ENCODE data around the gene MOB3A. TPM values are rescaled to one million over a fixed set of nuclear protein-coding genes. Genes with fewer than 3 reads are reported as not detected.
A peak's percentile ranks its signal among the peaks of the same experiment; 100 is the strongest.

MOB3A gene
- total RNA-seq, 3 donors from 2014 or later (not counting 1 experiment from before 2014, with no cell fraction given): 239 to 314 (median 246) TPM

DNA sequence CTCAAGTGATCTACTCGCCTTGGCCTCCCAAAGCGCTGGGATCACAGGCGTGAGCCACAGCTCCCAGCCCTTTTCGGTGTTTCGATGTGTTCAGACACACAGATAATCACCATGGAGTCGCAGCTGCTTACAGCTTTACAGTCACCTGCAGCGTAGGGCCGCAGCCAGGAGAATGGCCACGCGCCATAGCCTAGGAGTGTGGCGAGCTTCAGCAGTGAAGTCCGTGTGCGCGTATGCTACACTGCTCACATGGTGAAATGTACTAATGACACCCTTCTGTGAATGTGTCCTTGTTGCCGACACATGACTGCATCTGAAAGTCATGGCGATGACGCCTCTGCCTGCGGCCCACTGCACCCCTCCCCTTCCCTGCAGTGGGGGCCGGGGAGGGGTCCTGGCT, 31.6 kb upstream of the MOB3A start:
- no peak for DNase-seq
- H3K4me1 Mint-ChIP-seq: no peaks in the 10 kb centered on the region
- no peak overlapping the region for H3K4me3 Mint-ChIP-seq
- H3K27me3 Mint-ChIP-seq (ENCODE audit: low read depth in 2 of 2): no peaks in the 10 kb centered on the region
- H3K27ac ChIP-seq (ENCODE audit: low read length): no peak overlapping the region
- no peaks in the 10 kb centered on the region for H3K27me3 ChIP-seq (ENCODE audit: control insufficient read depth, insufficient read depth, low read length)
- TF ChIP-seq CTCF (IDR thresholded peaks at IDR 0.05): no peak
- H3K4me1 ChIP-seq (ENCODE audit: control insufficient read depth, insufficient read depth, low read length): no peaks in the 10 kb centered on the region
- WGBS (ENCODE audit: insufficient coverage): 94% methylated on average over 19 of the region's 19 CpGs
- H3K9me3 Mint-ChIP-seq: no peaks in the 10 kb centered on the region
- intact Hi-C loops (cut with micrococcal nuclease): no loop called here
- H3K4me3 ChIP-seq (ENCODE audit: low read length): no peak overlapping the region
- no peaks in the 10 kb centered on the region for H3K9me3 ChIP-seq (ENCODE audit: control insufficient read depth, insufficient read depth, low read length)
- no peak overlapping the region for H3K27ac Mint-ChIP-seq
- ATAC-seq: no peak
- no peaks in the 10 kb centered on the region for H3K36me3 Mint-ChIP-seq
- H3K36me3 ChIP-seq (ENCODE audit: control insufficient read depth, insufficient read depth, low read length): peaks cover 42% of the 10 kb centered on the region

DNA sequence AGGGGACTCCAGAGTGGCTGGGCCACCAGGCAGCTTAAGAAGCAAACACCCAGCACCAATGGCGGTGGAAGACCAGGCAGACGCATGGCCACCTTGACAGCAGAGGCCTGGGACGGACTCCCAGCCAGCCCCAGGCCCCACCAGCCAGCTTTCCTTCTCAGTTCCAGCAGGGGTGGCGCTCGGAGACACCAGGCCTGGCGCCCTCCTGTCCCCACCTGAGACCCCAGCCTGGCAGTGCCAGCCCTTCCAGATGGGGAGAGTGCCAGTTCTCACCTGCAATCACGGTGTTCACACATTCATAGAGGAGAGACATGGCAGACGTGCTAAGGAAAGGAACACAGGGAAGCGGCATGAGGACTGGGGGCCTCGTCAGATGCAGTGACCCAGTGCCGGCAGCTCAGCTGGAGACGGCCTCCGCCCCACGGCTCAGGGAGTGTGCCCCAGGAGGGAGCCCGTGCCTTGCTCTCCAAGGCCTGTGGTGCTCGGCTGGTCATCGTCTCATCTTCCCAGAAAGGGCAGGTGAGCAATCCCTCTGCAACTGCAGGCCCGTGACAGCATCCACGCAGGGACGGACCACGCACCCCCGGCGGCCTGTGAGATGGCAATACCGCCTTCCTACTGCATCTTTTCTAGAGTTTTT, 30.9 kb upstream of the MOB3A start:
- no peak overlapping the region for H3K27ac ChIP-seq (ENCODE audit: low read length)
- DNase-seq: no peak
- peaks cover 41% of the 10 kb centered on the region for H3K36me3 ChIP-seq (ENCODE audit: control insufficient read depth, insufficient read depth, low read length)
- H3K9me3 Mint-ChIP-seq: no peaks in the 10 kb centered on the region
- no peaks in the 10 kb centered on the region for H3K9me3 ChIP-seq (ENCODE audit: control insufficient read depth, insufficient read depth, low read length)
- H3K4me3 Mint-ChIP-seq: no peak overlapping the region
- H3K4me1 Mint-ChIP-seq: no peaks in the 10 kb centered on the region
- no peaks in the 10 kb centered on the region for H3K27me3 Mint-ChIP-seq (ENCODE audit: low read depth in 2 of 2)
- 97% methylated on average over 24 of the region's 24 CpGs for WGBS (ENCODE audit: insufficient coverage)
- no peak overlapping the region for H3K4me3 ChIP-seq (ENCODE audit: low read length)
- no peaks in the 10 kb centered on the region for H3K27me3 ChIP-seq (ENCODE audit: control insufficient read depth, insufficient read depth, low read length)
- no peaks in the 10 kb centered on the region for H3K36me3 Mint-ChIP-seq
- no peaks in the 10 kb centered on the region for H3K4me1 ChIP-seq (ENCODE audit: control insufficient read depth, insufficient read depth, low read length)
- intact Hi-C loops (cut with micrococcal nuclease): no loop called here
- TF ChIP-seq CTCF (IDR thresholded peaks at IDR 0.05): no peak
- ATAC-seq: no peak
- no peak overlapping the region for H3K27ac Mint-ChIP-seq

GRCh38 chr19:2123682-2124387, 27.7 kb upstream of the MOB3A start:
- WGBS (ENCODE audit: insufficient coverage): 90% methylated on average over 25 of the region's 25 CpGs
- no peak for ATAC-seq
- Histone ChIP-seq H3K36me3 (ENCODE audit: control insufficient read depth, insufficient read depth, low read length) (peaks cover 49% of the 10 kb centered on the region), H3K9me3 (ENCODE audit: control insufficient read depth, insufficient read depth, low read length) (no peaks in the 10 kb centered on the region), H3K4me3 (ENCODE audit: low read length) (no peak overlapping the region), H3K4me1 (ENCODE audit: control insufficient read depth, insufficient read depth, low read length) (no peaks in the 10 kb centered on the region), H3K27ac (ENCODE audit: low read length) (no peak overlapping the region), H3K27me3 (ENCODE audit: control insufficient read depth, insufficient read depth, low read length) (no peaks in the 10 kb centered on the region)
- Mint-ChIP-seq H3K36me3 (no peaks in the 10 kb centered on the region), H3K9me3 (no peaks in the 10 kb centered on the region), H3K4me1 (peaks cover 0 to under 1% of the 10 kb centered on the region in 2 donors), H3K27ac (no peak overlapping the region), H3K27me3 (ENCODE audit: low read depth in 2 of 2) (no peaks in the 10 kb centered on the region), H3K4me3 (no peak overlapping the region)
- intact Hi-C loops (cut with micrococcal nuclease): no loop called here
- TF ChIP-seq CTCF (IDR thresholded peaks at IDR 0.05): no peak
- DNase-seq: peak in 1 of 2 donors; percentile 27

Measured in natural killer cell (primary cell).